K562 (cell line): ENCODE results near the gene U2AF1L4. TPM values are rescaled to one million over a fixed set of nuclear protein-coding genes. Genes with fewer than 3 reads are reported as not detected.
A peak's percentile ranks its signal among the peaks of the same experiment; 100 is the strongest.

Source experiments
- ARID2 ChIP-seq: fragments of 450-650 bp; IDR thresholded peaks from 2 replicates; pipeline ENCODE4 v1.6.1; 2017; ENCODE audit warnings: antibody characterized with exemption, mild to moderate bottlenecking
- CHD4 ChIP-seq: fragments of 200-600 bp; sonication (generic); IDR thresholded peaks from 3 replicates; pipeline ENCODE4 v1.6.1; 2012; ENCODE audit warnings: low read depth, mild to moderate bottlenecking, mixed read lengths, low read length, inconsistent platforms; ENCODE audit not compliant: insufficient read depth, insufficient replicate concordance, poor library complexity, severe bottlenecking
- EHMT2 ChIP-seq: fragments of 450-650 bp; IDR thresholded peaks from 2 replicates; pipeline ENCODE4 v1.6.1; 2018; ENCODE audit warnings: antibody characterized with exemption
- FOXP1 ChIP-seq: sonication (generic); formaldehyde crosslinking; IDR thresholded peaks from 2 replicates; pipeline ENCODE4 v1.8.0; 2022; ENCODE audit warnings: mild to moderate bottlenecking, missing genetic modification reagents
- HDGF ChIP-seq: fragments of 450-650 bp; IDR thresholded peaks from 2 replicates; pipeline ENCODE4 v1.6.1; 2016
- MECOM ChIP-seq: fragments of 250-450 bp; sonication (Bioruptor Pico); IDR thresholded peaks from 2 replicates; pipeline ENCODE4 v1.8.0; 2022; ENCODE audit warnings: inconsistent platforms
- NR3C1 ChIP-seq: sonication (generic); formaldehyde crosslinking; IDR thresholded peaks from 2 replicates; pipeline ENCODE4 v1.8.1; 2022; ENCODE audit warnings: missing genetic modification reagents
- SMARCB1 ChIP-seq: IDR thresholded peaks from 2 replicates; pipeline ENCODE4 v1.6.1; 2011; ENCODE audit warnings: improper control_type of control experiment, low read depth; ENCODE audit not compliant: insufficient read length
- TCFL5 ChIP-seq: fragments of 250-450 bp; sonication (Bioruptor Pico); conservative IDR thresholded peaks from 2 replicates; pipeline ENCODE4 v1.6.1; 2021; ENCODE audit warnings: mild to moderate bottlenecking, moderate library complexity, matching md5 sums
- THRAP3 ChIP-seq: fragments of 450-650 bp; IDR thresholded peaks from 2 replicates; pipeline ENCODE4 v1.6.1; 2016; ENCODE audit warnings: mild to moderate bottlenecking, inconsistent platforms, borderline replicate concordance
- ZBTB33 ChIP-seq: sonication (generic); formaldehyde crosslinking; IDR thresholded peaks from 2 replicates; pipeline ENCODE4 v1.8.1; 2023; ENCODE audit warnings: mild to moderate bottlenecking, missing genetic modification reagents
- ZNF263 ChIP-seq: sonication (generic); formaldehyde crosslinking; IDR thresholded peaks from 2 replicates; pipeline ENCODE4 v1.8.0; 2022; ENCODE audit warnings: mild to moderate bottlenecking, missing genetic modification reagents, borderline replicate concordance
- ZNF347 ChIP-seq: fragments of 450-650 bp; formaldehyde crosslinking; IDR thresholded peaks from 2 replicates; pipeline ENCODE4 v1.4.0; 2020; ENCODE audit warnings: low read depth, mild to moderate bottlenecking, moderate library complexity
- ZNF75A ChIP-seq: fragments of 450-650 bp; formaldehyde crosslinking; IDR thresholded peaks from 2 replicates; pipeline ENCODE4 v1.4.0; 2020; ENCODE audit warnings: mild to moderate bottlenecking
- polyA plus RNA-seq, 8 experiments: library from polyadenylated mRNA; depleted of rRNA in 4 of 8; stranded (reverse) in 5 of 8; unstranded in 3 of 8; fragments of >200 nt; fragmentation: Nextera tagmentation in 2 of 8; fragmentation: Illumina TruSeq in 1 of 8; extraction: Ambion mirVana in 2 of 8; extraction: Trizol in 1 of 8; gene quantifications; 2 replicates each; pipeline versions ENCODE4 v1.2.1 to v1.2.3, GENCODE V29; 2011 to 2014; ENCODE audit warnings: inconsistent platforms in 1 of 8, missing spikeins in 1 of 8
- total RNA-seq, 7 experiments: library from RNA; depleted of rRNA in 6 of 7; stranded (reverse); fragments of >200 nt in 6 of 7; fragmentation: Illumina TruSeq in 2 of 7; extraction: Trizol in 2 of 7; gene quantifications; 2 replicates each; pipeline versions ENCODE4 v1.2.1 to v1.2.3, GENCODE V29; 2011 to 2021; ENCODE audit warnings: low replicate concordance in 1 of 7
- TF ChIP-seq, protein P1 (sequence below): fragments of 450-650 bp; IDR thresholded peaks from 2 replicates; pipeline ENCODE4 v1.6.1; 2016; ENCODE audit warnings: mild to moderate bottlenecking, moderate library complexity

Gene U2AF1L4
- total and polyA plus RNA-seq, 9 of the 15 experiments (the other 6 are each of a cell fraction or from before 2014, with no cell fraction given): 8.4 to 19.5 (median 12.6) TPM

GRCh38 chr19:35693835-35694599 is 51.2 kb downstream of the U2AF1L4 start (continued):
- TF ChIP-seq, protein P1, sequence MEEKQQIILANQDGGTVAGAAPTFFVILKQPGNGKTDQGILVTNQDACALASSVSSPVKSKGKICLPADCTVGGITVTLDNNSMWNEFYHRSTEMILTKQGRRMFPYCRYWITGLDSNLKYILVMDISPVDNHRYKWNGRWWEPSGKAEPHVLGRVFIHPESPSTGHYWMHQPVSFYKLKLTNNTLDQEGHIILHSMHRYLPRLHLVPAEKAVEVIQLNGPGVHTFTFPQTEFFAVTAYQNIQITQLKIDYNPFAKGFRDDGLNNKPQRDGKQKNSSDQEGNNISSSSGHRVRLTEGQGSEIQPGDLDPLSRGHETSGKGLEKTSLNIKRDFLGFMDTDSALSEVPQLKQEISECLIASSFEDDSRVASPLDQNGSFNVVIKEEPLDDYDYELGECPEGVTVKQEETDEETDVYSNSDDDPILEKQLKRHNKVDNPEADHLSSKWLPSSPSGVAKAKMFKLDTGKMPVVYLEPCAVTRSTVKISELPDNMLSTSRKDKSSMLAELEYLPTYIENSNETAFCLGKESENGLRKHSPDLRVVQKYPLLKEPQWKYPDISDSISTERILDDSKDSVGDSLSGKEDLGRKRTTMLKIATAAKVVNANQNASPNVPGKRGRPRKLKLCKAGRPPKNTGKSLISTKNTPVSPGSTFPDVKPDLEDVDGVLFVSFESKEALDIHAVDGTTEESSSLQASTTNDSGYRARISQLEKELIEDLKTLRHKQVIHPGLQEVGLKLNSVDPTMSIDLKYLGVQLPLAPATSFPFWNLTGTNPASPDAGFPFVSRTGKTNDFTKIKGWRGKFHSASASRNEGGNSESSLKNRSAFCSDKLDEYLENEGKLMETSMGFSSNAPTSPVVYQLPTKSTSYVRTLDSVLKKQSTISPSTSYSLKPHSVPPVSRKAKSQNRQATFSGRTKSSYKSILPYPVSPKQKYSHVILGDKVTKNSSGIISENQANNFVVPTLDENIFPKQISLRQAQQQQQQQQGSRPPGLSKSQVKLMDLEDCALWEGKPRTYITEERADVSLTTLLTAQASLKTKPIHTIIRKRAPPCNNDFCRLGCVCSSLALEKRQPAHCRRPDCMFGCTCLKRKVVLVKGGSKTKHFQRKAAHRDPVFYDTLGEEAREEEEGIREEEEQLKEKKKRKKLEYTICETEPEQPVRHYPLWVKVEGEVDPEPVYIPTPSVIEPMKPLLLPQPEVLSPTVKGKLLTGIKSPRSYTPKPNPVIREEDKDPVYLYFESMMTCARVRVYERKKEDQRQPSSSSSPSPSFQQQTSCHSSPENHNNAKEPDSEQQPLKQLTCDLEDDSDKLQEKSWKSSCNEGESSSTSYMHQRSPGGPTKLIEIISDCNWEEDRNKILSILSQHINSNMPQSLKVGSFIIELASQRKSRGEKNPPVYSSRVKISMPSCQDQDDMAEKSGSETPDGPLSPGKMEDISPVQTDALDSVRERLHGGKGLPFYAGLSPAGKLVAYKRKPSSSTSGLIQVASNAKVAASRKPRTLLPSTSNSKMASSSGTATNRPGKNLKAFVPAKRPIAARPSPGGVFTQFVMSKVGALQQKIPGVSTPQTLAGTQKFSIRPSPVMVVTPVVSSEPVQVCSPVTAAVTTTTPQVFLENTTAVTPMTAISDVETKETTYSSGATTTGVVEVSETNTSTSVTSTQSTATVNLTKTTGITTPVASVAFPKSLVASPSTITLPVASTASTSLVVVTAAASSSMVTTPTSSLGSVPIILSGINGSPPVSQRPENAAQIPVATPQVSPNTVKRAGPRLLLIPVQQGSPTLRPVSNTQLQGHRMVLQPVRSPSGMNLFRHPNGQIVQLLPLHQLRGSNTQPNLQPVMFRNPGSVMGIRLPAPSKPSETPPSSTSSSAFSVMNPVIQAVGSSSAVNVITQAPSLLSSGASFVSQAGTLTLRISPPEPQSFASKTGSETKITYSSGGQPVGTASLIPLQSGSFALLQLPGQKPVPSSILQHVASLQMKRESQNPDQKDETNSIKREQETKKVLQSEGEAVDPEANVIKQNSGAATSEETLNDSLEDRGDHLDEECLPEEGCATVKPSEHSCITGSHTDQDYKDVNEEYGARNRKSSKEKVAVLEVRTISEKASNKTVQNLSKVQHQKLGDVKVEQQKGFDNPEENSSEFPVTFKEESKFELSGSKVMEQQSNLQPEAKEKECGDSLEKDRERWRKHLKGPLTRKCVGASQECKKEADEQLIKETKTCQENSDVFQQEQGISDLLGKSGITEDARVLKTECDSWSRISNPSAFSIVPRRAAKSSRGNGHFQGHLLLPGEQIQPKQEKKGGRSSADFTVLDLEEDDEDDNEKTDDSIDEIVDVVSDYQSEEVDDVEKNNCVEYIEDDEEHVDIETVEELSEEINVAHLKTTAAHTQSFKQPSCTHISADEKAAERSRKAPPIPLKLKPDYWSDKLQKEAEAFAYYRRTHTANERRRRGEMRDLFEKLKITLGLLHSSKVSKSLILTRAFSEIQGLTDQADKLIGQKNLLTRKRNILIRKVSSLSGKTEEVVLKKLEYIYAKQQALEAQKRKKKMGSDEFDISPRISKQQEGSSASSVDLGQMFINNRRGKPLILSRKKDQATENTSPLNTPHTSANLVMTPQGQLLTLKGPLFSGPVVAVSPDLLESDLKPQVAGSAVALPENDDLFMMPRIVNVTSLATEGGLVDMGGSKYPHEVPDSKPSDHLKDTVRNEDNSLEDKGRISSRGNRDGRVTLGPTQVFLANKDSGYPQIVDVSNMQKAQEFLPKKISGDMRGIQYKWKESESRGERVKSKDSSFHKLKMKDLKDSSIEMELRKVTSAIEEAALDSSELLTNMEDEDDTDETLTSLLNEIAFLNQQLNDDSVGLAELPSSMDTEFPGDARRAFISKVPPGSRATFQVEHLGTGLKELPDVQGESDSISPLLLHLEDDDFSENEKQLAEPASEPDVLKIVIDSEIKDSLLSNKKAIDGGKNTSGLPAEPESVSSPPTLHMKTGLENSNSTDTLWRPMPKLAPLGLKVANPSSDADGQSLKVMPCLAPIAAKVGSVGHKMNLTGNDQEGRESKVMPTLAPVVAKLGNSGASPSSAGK: no peak
- TF ChIP-seq HDGF (0 out of 2 replicates have a peak, but pooled peaks have one; percentile 21), ZBTB33 (CRISPR knock-in tag) (0 out of 2 replicates have a peak, but pooled peaks have one; percentile 21), SMARCB1 (no peak), FOXP1 (CRISPR knock-in tag) (no peak), CHD4 (no peak), EHMT2 (0 out of 2 replicates have a peak, but pooled peaks have one; percentile 50), MECOM (CRISPR knock-in tag) (no peak), ZNF75A (CRISPR knock-in tag) (no peak), ZNF347 (CRISPR knock-in tag) (no peak), ARID2 (peak; percentile 87), THRAP3 (peak; percentile 99), ZNF263 (peak; percentile 100), NR3C1 (CRISPR knock-in tag) (no peak), TCFL5 (no peak)
